ENCODE data around the gene ZNF43. TPM values are rescaled to one million over a fixed set of nuclear protein-coding genes. Genes with fewer than 3 reads are reported as not detected.
"Not testable (repeated sequence)": the region's sequence is repeated elsewhere in the genome, so short reads cannot be mapped to it uniquely, and the experiment has no call there.

ZNF43 gene
- total RNA-seq (16.7 TPM), polyA plus RNA-seq (ENCODE audit: insufficient read depth in 1 of 8, insufficient read length in 8 of 8, low replicate concordance in 1 of 8) (10 to 100 TPM in 6 of 8 donors, 1 to 10 TPM in 2; 6.8 to 14.1 (median 12.0) TPM)
- long read RNA-seq, donor 1, partial matches to known transcripts = 0 of 2 reads
- long read RNA-seq, donor 1, other reads (novel, unspliced or antisense) = 0 of 2 reads
- long read RNA-seq, donor 2 = 0 reads
- long read RNA-seq, donor 3, partial matches to known transcripts = 0 of 2 reads
- long read RNA-seq, donor 3, other reads (novel, unspliced or antisense) = 0 of 2 reads
- long read RNA-seq, donor 4, full-length matches to known transcripts = 5 of 5 reads
- long read RNA-seq, donor 4, partial matches to known transcripts = 0 of 5 reads
- long read RNA-seq, donor 4, other reads (novel, unspliced or antisense) = 0 of 5 reads
- long read RNA-seq, donor 5, full-length matches to known transcripts = 5 of 5 reads
- long read RNA-seq, donor 5, partial matches to known transcripts = 0 of 5 reads
- long read RNA-seq, donor 5, other reads (novel, unspliced or antisense) = 0 of 5 reads
- long read RNA-seq, donor 6, partial matches to known transcripts = 0 of 2 reads
- long read RNA-seq, donor 6, other reads (novel, unspliced or antisense) = 0 of 2 reads
- long read RNA-seq, donor 7, partial matches to known transcripts = 0 of 2 reads
- long read RNA-seq, donor 7, other reads (novel, unspliced or antisense) = 0 of 2 reads
- long read RNA-seq, donor 8, full-length matches to known transcripts = 7 of 7 reads
- long read RNA-seq, donor 8, partial matches to known transcripts = 0 of 7 reads
- long read RNA-seq, donor 8, other reads (novel, unspliced or antisense) = 0 of 7 reads
- long read RNA-seq, donor 9, partial matches to known transcripts = 0 of 3 reads
- long read RNA-seq, donor 9, other reads (novel, unspliced or antisense) = 0 of 3 reads
- long read RNA-seq, donor 10, full-length matches to known transcripts = 4 of 4 reads
- long read RNA-seq, donor 10, partial matches to known transcripts = 0 of 4 reads
- long read RNA-seq, donor 10, other reads (novel, unspliced or antisense) = 0 of 4 reads
- long read RNA-seq, donor 11, full-length matches to known transcripts = 5 of 5 reads
- long read RNA-seq, donor 11, partial matches to known transcripts = 0 of 5 reads
- long read RNA-seq, donor 11, other reads (novel, unspliced or antisense) = 0 of 5 reads

GRCh38 chr19:21835810-21836444 lies at the start of gene ZNF43:
Gene ZNF43, minus strand, starts transcription at chr19:21836182. Its CDS starts 144 bp downstream, at chr19:21836038.
- Histone ChIP-seq H3K9me3 (replicated peaks; ENCODE audit: control insufficient read depth, low read depth, low read length) (peaks cover 24% of the 10 kb centered on the region), H3K4me3 (ENCODE audit: low read length) (peak within 1 kb of the TSS; percentile 71), H3K36me3 (ENCODE audit: control insufficient read depth, insufficient read depth, low read length) (peaks cover 21% of the 10 kb centered on the region), H3K4me1 (ENCODE audit: control insufficient read depth, insufficient read depth, low read length) (peaks cover 6% of the 10 kb centered on the region), H3K27ac (ENCODE audit: low read length) (peak within 1 kb of the TSS; percentile 92), H3K27me3 (ENCODE audit: control insufficient read depth, insufficient read depth, low read length) (no peaks in the 10 kb centered on the region)
- peak; percentile 99 for DNase-seq
- WGBS (ENCODE audit: insufficient coverage) = 0% methylated on average over 24 of the region's 29 CpGs

- H3K27me3 ChIP-seq (ENCODE audit: control insufficient read depth, insufficient read depth, low read length) = not testable (repeated sequence)
These were observed 49.5 kb upstream of the ZNF43 start for GRCh38 chr19:21885516-21885915.

GRCh38 chr19:21884786-21885185 lies 48.8 kb upstream of the ZNF43 start:
- not testable (repeated sequence) for H3K9me3 ChIP-seq (replicated peaks; ENCODE audit: control insufficient read depth, low read depth, low read length); H3K4me3 ChIP-seq (ENCODE audit: low read length); H3K4me1 ChIP-seq (ENCODE audit: control insufficient read depth, insufficient read depth, low read length); H3K27ac ChIP-seq (ENCODE audit: low read length); H3K36me3 ChIP-seq (ENCODE audit: control insufficient read depth, insufficient read depth, low read length); H3K27me3 ChIP-seq (ENCODE audit: control insufficient read depth, insufficient read depth, low read length); DNase-seq
- no CpG with 5 or more reads among the region's 8 CpGs for WGBS (ENCODE audit: insufficient coverage)

More at GRCh38 chr19:21885516-21885915, 49.5 kb upstream of the ZNF43 start:
- not testable (repeated sequence) for H3K9me3 ChIP-seq (replicated peaks; ENCODE audit: control insufficient read depth, low read depth, low read length); H3K4me3 ChIP-seq (ENCODE audit: low read length); H3K36me3 ChIP-seq (ENCODE audit: control insufficient read depth, insufficient read depth, low read length); H3K27ac ChIP-seq (ENCODE audit: low read length); DNase-seq; H3K4me1 ChIP-seq (ENCODE audit: control insufficient read depth, insufficient read depth, low read length)
- WGBS (ENCODE audit: insufficient coverage) = no CpG with 5 or more reads among the region's 2 CpGs

GRCh38 chr19:21883516-21883915 lies 47.5 kb upstream of the ZNF43 start:
- H3K27ac ChIP-seq (ENCODE audit: low read length) = no peak overlapping the region
- no peaks in the 10 kb centered on the region for H3K36me3 ChIP-seq (ENCODE audit: control insufficient read depth, insufficient read depth, low read length)
- H3K27me3 ChIP-seq (ENCODE audit: control insufficient read depth, insufficient read depth, low read length) = no peaks in the 10 kb centered on the region
- no peaks in the 10 kb centered on the region for H3K4me1 ChIP-seq (ENCODE audit: control insufficient read depth, insufficient read depth, low read length)
- no peak overlapping the region for H3K4me3 ChIP-seq (ENCODE audit: low read length)
- H3K9me3 ChIP-seq (replicated peaks; ENCODE audit: control insufficient read depth, low read depth, low read length) = peaks cover 8% of the 10 kb centered on the region
- DNase-seq = no peak
- WGBS (ENCODE audit: insufficient coverage) = 72% methylated on average over 9 of the region's 10 CpGs

GRCh38 chr19:21880761-21881160 lies 44.8 kb upstream of the ZNF43 start:
- H3K4me3 ChIP-seq (ENCODE audit: low read length); H3K27me3 ChIP-seq (ENCODE audit: control insufficient read depth, insufficient read depth, low read length); H3K36me3 ChIP-seq (ENCODE audit: control insufficient read depth, insufficient read depth, low read length); H3K27ac ChIP-seq (ENCODE audit: low read length); H3K9me3 ChIP-seq (replicated peaks; ENCODE audit: control insufficient read depth, low read depth, low read length); H3K4me1 ChIP-seq (ENCODE audit: control insufficient read depth, insufficient read depth, low read length); DNase-seq: not testable (repeated sequence)
- WGBS (ENCODE audit: insufficient coverage) = no CpG with 5 or more reads among the region's 9 CpGs

GRCh38 chr19:21878646-21879045 lies 42.7 kb upstream of the ZNF43 start:
- WGBS (ENCODE audit: insufficient coverage) = 60% methylated on average over 1 of the region's 4 CpGs
- no peak overlapping the region for H3K4me3 ChIP-seq (ENCODE audit: low read length)
- no peaks in the 10 kb centered on the region for H3K36me3 ChIP-seq (ENCODE audit: control insufficient read depth, insufficient read depth, low read length)
- DNase-seq = no peak
- H3K27me3 ChIP-seq (ENCODE audit: control insufficient read depth, insufficient read depth, low read length) = no peaks in the 10 kb centered on the region
- no peak overlapping the region for H3K27ac ChIP-seq (ENCODE audit: low read length)
- H3K9me3 ChIP-seq (replicated peaks; ENCODE audit: control insufficient read depth, low read depth, low read length) = peaks cover 8% of the 10 kb centered on the region
- no peaks in the 10 kb centered on the region for H3K4me1 ChIP-seq (ENCODE audit: control insufficient read depth, insufficient read depth, low read length)

GRCh38 chr19:21877976-21878375 lies 42.0 kb upstream of the ZNF43 start:
- Histone ChIP-seq H3K9me3 (replicated peaks; ENCODE audit: control insufficient read depth, low read depth, low read length) (peaks cover 8% of the 10 kb centered on the region), H3K27me3 (ENCODE audit: control insufficient read depth, insufficient read depth, low read length) (no peaks in the 10 kb centered on the region), H3K36me3 (ENCODE audit: control insufficient read depth, insufficient read depth, low read length) (no peaks in the 10 kb centered on the region), H3K4me1 (ENCODE audit: control insufficient read depth, insufficient read depth, low read length) (no peaks in the 10 kb centered on the region), H3K4me3 (ENCODE audit: low read length) (no peak overlapping the region), H3K27ac (ENCODE audit: low read length) (no peak overlapping the region)
- WGBS (ENCODE audit: insufficient coverage) = 84% methylated on average over 2 of the region's 2 CpGs
- no peak for DNase-seq

GRCh38 chr19:21876608-21877007 lies 40.6 kb upstream of the ZNF43 start:
- H3K4me1 ChIP-seq (ENCODE audit: control insufficient read depth, insufficient read depth, low read length); H3K36me3 ChIP-seq (ENCODE audit: control insufficient read depth, insufficient read depth, low read length); H3K4me3 ChIP-seq (ENCODE audit: low read length); DNase-seq; H3K9me3 ChIP-seq (replicated peaks; ENCODE audit: control insufficient read depth, low read depth, low read length); H3K27me3 ChIP-seq (ENCODE audit: control insufficient read depth, insufficient read depth, low read length); H3K27ac ChIP-seq (ENCODE audit: low read length): not testable (repeated sequence)
- WGBS (ENCODE audit: insufficient coverage) = 100% methylated on average over 4 of the region's 7 CpGs

GRCh38 chr19:21856773-21857514 lies 21.0 kb upstream of the ZNF43 start:
- peaks cover 3% of the 10 kb centered on the region for H3K27me3 ChIP-seq (ENCODE audit: control insufficient read depth, insufficient read depth, low read length)
- no peaks in the 10 kb centered on the region for H3K9me3 ChIP-seq (replicated peaks; ENCODE audit: control insufficient read depth, low read depth, low read length)
- no peaks in the 10 kb centered on the region for H3K36me3 ChIP-seq (ENCODE audit: control insufficient read depth, insufficient read depth, low read length)
- H3K4me3 ChIP-seq (ENCODE audit: low read length) = no peak overlapping the region
- DNase-seq = no peak
- H3K4me1 ChIP-seq (ENCODE audit: control insufficient read depth, insufficient read depth, low read length) = peaks cover 4% of the 10 kb centered on the region
- H3K27ac ChIP-seq (ENCODE audit: low read length) = no peak overlapping the region
- 49% methylated on average over 7 of the region's 9 CpGs for WGBS (ENCODE audit: insufficient coverage)
